ENCODE data around the gene LRRC71. TPM values are rescaled to one million over a fixed set of nuclear protein-coding genes. Genes with fewer than 3 reads are reported as not detected.

Gene LRRC71
- total and polyA plus RNA-seq, 10 of the 15 experiments (the other 5 are each of a cell fraction or from before 2014, with no cell fraction given), result not detected

DNA sequence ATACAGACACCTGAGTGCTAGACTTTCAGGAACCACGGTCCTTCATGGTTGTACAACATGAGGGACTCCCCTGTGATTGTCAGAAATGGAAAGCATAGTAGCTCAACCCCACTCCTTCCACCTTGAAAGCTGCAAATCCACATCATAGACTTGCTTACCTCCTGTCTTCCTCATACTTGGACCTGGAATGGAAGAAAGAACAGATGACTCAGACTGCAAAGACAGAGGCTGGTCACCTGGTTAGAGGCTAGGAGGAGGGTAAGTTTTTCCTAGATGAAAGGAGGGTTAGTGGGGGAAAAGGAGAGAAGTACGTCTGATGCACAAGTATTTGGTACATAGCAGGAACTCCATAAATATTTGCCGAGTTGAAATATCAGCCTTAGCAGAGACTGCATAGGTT lies 37.2 kb downstream of the LRRC71 start:
- no peak overlapping the region for H3K4me2 ChIP-seq (ENCODE audit: control insufficient read depth, insufficient read depth)
- in situ Hi-C loops (cut with MboI), result no loop called here
- no peaks in the 10 kb centered on the region; a peak in 1 of 4 replicates for H3K27me3 ChIP-seq (replicated peaks in 1 of 2; ENCODE audit: control insufficient read depth in 2 of 2, insufficient read depth in 2 of 2, low read length in 1 of 2)
- H3K79me2 ChIP-seq (ENCODE audit: control insufficient read depth, insufficient read depth, low read length), result no peaks in the 10 kb centered on the region
- H3K4me1 ChIP-seq (ENCODE audit: control insufficient read depth, insufficient read depth, low read length), result peaks cover 3% of the 10 kb centered on the region
- WGBS (ENCODE audit: insufficient coverage, insufficient replicate concordance, low lambda C conversion rate, missing lambda C conversion rate), result 52% methylated on average over 3 of the region's 3 CpGs
- no peaks in the 10 kb centered on the region for H3K9me3 ChIP-seq (replicated peaks; ENCODE audit: control insufficient read depth, insufficient read depth, low read length)
- SMC1A ChIA-PET (ENCODE audit: uncharacterized antibody, unreplicated experiment), result no interaction called here
- ATAC-seq (no peak), DNase-seq (ENCODE audit: low read depth, low spot score) (no peak), FAIRE-seq (no peak)
- H4K20me1 ChIP-seq (ENCODE audit: control insufficient read depth, insufficient read depth), result no peaks in the 10 kb centered on the region
- RAD21 ChIA-PET (ENCODE audit: unreplicated experiment), result no interaction called here
- POLR2A ChIA-PET, result no interaction called here
- H3K27ac ChIP-seq (ENCODE audit: control insufficient read depth, insufficient read depth), result no peak overlapping the region
- CTCF ChIA-PET, result interaction anchor here (1.4 to 2.2 kb wide), 2 partner anchors 116 to 132 kb away, joined by 3 to 13 read pairs; no protein-coding TSS in a partner anchor
- BruUV-seq (replicated peaks), result no TSS peak
- intact Hi-C loops (cut with micrococcal nuclease; ENCODE audit: unreplicated experiment), result loop anchor here (5.0 kb wide), 1 partner anchor 45 kb away; no protein-coding TSS in a partner anchor
- H3K9ac ChIP-seq (ENCODE audit: control insufficient read depth, insufficient read depth, low read length), result no peak overlapping the region
- H2AFZ ChIP-seq (ENCODE audit: control insufficient read depth, low read depth, low read length), result no peak overlapping the region
- no peak overlapping the region for H3K4me3 ChIP-seq
- TF ChIP-seq ZSCAN29 (IDR thresholded peaks at IDR 0.05), result no peak
- TF ChIP-seq RCOR1 (conservative IDR thresholded peaks at IDR 0.05; ENCODE audit: low read depth, low read length), result no peak
- TF ChIP-seq TBL1XR1 (IDR thresholded peaks at IDR 0.05; ENCODE audit: low read depth, low read length), result no peak
- TF ChIP-seq CEBPB (IDR thresholded peaks at IDR 0.05; ENCODE audit: borderline replicate concordance in 1 of 2, low read depth in 2 of 2, low read length in 2 of 2), result no peak
- no peak for TF ChIP-seq TCF7 (IDR thresholded peaks at IDR 0.05; ENCODE audit: borderline replicate concordance)
- no peak for TF ChIP-seq ZNF274 (IDR thresholded peaks at IDR 0.05; ENCODE audit: insufficient read depth, insufficient read length)
- no peak for TF ChIP-seq WRNIP1 (IDR thresholded peaks at IDR 0.05; ENCODE audit: borderline replicate concordance, low read depth, low read length)
- TF ChIP-seq LARP7 (IDR thresholded peaks at IDR 0.05), result no peak
- no peak for TF ChIP-seq PML (IDR thresholded peaks at IDR 0.05; ENCODE audit: low read length)
- TF ChIP-seq CUX1 (IDR thresholded peaks at IDR 0.05; ENCODE audit: insufficient replicate concordance, low read depth, low read length), result no peak
- TF ChIP-seq, protein P1, sequence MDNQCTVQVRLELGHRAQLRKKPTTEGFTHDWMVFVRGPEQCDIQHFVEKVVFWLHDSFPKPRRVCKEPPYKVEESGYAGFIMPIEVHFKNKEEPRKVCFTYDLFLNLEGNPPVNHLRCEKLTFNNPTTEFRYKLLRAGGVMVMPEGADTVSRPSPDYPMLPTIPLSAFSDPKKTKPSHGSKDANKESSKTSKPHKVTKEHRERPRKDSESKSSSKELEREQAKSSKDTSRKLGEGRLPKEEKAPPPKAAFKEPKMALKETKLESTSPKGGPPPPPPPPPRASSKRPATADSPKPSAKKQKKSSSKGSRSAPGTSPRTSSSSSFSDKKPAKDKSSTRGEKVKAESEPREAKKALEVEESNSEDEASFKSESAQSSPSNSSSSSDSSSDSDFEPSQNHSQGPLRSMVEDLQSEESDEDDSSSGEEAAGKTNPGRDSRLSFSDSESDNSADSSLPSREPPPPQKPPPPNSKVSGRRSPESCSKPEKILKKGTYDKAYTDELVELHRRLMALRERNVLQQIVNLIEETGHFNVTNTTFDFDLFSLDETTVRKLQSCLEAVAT (IDR thresholded peaks at IDR 0.05), result no peak
- TF ChIP-seq MXI1 (IDR thresholded peaks at IDR 0.05; ENCODE audit: low read depth, low read length), result no peak
- no peak for TF ChIP-seq NRF1 (conservative IDR thresholded peaks at IDR 0.05; ENCODE audit: low read depth, low read length)
- TF ChIP-seq, protein P2, sequence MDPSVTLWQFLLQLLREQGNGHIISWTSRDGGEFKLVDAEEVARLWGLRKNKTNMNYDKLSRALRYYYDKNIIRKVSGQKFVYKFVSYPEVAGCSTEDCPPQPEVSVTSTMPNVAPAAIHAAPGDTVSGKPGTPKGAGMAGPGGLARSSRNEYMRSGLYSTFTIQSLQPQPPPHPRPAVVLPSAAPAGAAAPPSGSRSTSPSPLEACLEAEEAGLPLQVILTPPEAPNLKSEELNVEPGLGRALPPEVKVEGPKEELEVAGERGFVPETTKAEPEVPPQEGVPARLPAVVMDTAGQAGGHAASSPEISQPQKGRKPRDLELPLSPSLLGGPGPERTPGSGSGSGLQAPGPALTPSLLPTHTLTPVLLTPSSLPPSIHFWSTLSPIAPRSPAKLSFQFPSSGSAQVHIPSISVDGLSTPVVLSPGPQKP (IDR thresholded peaks at IDR 0.05; ENCODE audit: low read depth, low read length), result no peak
- TF ChIP-seq FOS (IDR thresholded peaks at IDR 0.05; ENCODE audit: borderline replicate concordance, extremely low read depth, insufficient read length), result no peak
- H3K36me3 ChIP-seq (ENCODE audit: control insufficient read depth in 2 of 2, insufficient read depth in 2 of 2, low read length in 1 of 2), result peaks cover 3 to 9% of the 10 kb centered on the region in 2 experiments; a peak in 3 of 4 replicates

Measured in GM12878 (cell line).